ENCODE data around the gene PRLH.

PRLH gene

DNA sequence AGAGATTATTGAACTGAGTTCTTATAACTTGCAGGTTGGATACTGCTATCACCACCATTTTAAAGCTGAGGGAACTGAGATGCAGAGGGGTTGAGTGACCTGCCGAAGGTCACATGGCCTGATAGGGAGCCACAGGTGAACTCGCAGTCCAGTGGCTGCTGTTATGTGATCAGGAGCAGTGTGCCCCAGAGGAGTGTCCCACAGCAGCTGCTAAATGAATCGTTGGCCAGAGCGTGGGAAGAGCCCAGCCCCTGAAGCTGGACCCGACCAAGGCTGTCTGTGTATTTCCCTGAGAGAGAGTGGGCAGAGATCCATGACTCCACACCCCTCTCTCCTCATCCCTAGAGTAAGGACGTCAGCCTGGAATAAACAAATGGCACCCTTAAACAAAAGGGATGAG lies 26.7 kb upstream of the PRLH start:
- no peak for DNase-seq (ENCODE audit: low read depth, low spot score)

DNA sequence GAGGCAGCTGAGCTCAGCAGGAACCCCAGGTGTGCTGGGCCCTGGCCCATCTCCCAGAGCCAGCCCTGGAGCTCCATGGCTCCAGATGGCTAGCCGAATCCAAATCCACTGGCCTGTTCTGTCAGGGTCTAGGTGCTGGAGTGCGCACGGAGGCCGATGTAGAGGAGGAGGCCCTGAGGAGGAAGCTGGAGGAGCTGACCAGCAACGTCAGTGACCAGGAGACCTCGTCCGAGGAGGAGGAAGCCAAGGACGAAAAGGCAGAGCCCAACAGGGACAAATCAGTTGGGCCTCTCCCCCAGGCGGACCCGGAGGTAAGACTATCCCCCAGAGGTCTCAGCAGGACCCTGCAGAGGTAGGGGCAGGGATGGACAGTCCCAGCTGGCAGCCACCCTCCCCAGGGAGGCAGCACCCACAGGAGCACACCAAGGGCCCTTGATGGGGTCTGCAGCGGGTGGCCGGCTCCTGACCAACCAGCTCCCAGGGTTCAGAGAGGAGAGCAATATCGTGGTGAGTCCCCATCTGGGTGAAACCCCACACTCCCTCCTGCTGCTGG lies 26.1 kb upstream of the PRLH start:
- no peak for DNase-seq (ENCODE audit: low read depth, low spot score)

- DNase-seq (ENCODE audit: low read depth, low spot score): peak; percentile 29
These were observed 25.6 kb upstream of the PRLH start for GRCh38 chr2:237540823-237541222.

- DNase-seq (ENCODE audit: low read depth, low spot score): no peak
These were observed 25.1 kb upstream of the PRLH start for GRCh38 chr2:237541243-237541642.

GRCh38 chr2:237542001-237542704 lies 24.2 kb upstream of the PRLH start:
- DNase-seq (ENCODE audit: low read depth, low spot score): no peak

DNA sequence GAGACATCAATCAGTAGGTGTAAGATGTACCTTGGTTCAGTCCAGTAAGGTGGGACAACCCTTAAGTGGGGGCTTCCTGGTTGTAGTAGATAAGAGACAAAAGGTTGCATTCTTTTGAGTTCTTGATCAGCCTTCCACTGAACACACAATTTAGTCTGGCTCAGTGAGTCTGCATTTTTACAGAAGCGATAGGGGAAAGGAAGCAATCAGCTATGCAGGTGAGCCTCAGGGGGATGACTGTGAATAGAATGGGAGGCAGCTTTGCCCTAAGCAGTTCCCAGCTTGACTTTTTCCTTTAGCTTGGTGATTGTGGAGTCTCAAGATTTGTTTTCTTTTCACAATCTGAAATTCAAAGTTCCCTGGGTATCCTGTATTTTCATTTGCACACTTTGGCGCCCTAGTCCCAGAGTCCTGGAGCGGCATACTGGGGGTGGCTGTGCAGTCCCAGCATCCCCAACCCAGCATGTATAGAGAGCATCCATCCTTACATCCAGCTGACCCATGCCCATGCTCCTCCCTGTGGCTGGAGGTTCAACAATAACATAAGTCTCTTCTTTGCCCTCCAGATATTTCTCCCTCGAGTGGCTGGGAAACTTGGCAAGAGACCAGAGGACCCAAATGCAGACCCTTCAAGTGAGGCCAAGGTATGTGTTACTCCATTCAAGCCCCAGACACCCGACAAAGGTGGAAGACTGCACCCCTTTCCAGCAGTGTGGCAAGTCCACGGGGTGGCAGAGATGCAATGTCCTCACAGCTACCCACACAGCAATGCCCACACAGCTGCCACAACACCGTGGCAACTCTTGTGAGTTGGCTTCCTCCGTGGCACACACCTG lies 20.1 kb upstream of the PRLH start:
- no peak for DNase-seq (ENCODE audit: low read depth, low spot score)

GRCh38 chr2:237546876-237547395 lies 19.4 kb upstream of the PRLH start:
- DNase-seq (ENCODE audit: low read depth, low spot score): no peak

DNA sequence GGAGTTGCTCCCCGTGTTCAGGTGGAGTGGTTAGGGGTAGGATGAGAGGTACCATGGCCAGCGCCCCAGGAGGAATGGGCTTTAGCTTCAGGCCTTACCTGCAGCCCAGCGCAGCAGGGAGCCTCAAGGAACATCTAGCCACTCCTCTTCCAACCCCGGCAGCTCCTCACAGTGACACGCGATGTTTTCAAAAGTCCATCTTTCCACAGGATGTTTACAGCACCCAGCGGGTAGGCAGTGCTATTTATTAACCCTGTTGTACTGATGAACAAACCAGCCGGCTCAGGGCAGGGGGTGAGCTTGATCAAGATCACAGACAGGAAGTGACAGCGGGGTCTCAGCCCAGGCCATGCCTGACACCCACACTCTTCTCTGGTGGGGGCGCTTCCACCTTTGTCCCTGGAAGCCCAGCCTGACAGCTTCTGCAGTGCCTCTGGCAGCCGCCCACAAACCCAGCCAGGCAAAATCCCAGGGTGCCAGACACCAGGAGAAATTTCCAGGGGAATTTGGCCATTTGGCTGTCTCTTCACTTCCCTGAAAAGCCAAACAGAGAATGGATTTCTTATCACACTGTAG lies 18.4 kb upstream of the PRLH start:
- DNase-seq (ENCODE audit: low read depth, low spot score): no peak

GRCh38 chr2:237549216-237549615 lies 17.2 kb upstream of the PRLH start:
- DNase-seq (ENCODE audit: low read depth, low spot score): no peak

DNA sequence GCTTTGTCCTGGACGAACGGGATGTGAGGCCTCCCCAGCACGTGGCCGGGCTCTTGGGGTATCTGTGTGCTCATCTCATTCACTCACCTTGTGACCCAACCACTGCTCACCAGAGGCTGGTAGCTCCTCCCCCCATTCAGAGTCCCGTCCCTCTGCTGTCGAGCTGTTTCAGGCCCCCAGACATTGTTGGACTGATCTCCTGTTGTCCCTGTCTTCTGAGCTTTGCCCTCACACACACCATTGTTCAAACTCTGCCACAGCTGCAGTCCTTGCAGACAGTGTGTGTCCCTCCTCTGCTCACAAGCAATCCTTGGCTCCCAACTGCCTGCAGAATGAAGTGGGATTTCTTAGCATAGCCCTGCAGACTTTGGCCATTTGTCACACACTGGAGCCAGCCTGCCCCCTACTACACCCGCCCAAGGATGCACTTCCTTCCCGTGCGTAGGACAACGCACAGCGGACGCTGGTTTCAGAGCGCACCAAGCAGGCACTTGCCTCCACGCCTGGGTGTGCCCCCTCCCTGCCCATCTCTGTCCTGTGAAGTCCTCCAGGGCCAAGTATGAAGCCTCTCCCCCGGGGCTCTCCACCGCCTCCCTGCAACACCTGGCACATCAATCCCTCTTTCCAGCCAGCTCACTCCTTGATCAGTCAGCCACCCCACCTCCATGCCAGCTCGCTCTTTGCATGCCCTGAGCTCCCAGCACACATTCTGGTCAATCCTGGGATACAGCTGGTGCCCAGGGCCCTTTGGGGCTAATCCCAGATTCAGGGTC lies 16.5 kb upstream of the PRLH start:
- no peak for DNase-seq (ENCODE audit: low read depth, low spot score)

- no peak for DNase-seq (ENCODE audit: low read depth, low spot score)
These were observed 15.3 kb upstream of the PRLH start for GRCh38 chr2:237551071-237551574.

- no peak for DNase-seq (ENCODE audit: low read depth, low spot score)
These were observed 13.5 kb upstream of the PRLH start for GRCh38 chr2:237552908-237553307.

- DNase-seq (ENCODE audit: low read depth, low spot score): no peak
These were observed 12.4 kb upstream of the PRLH start for GRCh38 chr2:237553948-237554347.

DNA sequence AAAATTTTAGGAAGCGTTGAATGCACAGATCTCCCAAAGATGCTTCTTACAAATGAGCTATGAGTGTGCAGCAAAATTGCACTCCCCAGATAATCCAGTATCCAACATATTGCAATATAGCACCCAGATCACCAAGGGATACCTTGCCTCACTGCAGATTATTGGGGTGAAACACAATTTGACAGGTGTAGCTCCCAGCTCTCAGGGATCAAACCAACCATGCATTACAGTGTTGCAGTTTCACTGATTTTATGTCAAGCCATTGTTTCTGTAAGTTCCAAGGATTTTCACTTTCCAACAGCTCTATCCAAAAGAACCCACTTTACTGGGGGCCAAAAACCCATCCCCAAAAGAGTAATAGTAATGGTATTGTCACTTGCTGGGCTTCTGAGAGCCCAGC lies 10.8 kb upstream of the PRLH start:
- DNase-seq (ENCODE audit: low read depth, low spot score): no peak

DNA sequence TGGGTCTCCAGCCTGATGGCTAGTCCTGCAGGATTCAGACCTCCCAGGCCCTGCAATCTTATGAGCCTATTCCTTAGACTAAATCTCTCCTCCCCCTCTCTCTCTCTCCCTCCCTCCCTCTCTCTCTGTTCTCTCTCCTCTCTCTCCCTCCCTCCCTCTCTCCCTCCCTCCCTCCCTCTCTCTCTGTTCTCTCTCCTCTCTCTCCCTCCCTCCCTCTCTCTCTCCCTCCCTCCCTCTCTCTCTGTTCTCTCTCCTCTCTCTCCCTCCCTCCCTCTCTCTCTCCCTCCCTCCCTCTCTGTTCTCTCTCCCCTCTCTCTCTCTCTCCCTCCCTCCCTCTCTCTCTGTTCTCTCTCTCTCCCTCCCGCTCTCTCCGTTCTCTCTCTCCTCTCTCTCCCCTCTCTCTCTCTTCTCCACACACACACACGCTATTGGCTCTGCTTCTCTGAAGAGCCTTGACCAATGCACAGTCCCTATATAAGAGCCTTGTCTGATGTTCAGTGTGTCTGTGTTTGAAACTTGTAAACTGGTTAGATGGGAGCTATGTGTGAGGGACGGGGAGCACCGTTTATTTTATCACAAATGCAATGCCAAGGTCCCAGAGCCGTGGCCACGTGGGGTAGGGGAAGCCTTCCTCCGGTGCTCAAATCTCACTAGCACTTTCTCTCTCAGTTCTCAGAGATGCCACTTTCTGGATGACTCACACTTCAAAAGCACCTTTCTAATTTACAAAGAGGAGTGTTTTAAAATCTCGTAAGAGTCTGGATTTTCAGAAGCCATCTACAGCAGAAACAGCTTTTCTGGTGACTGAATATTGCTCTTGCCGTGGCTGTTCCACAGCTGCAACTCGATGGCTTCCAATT lies 9.4 kb upstream of the PRLH start:
- DNase-seq (ENCODE audit: low read depth, low spot score): no peak

- no peak for DNase-seq (ENCODE audit: low read depth, low spot score)
These were observed 8.8 kb upstream of the PRLH start for GRCh38 chr2:237557633-237558015.

- DNase-seq (ENCODE audit: low read depth, low spot score): peak; percentile 54
These were observed 7.3 kb upstream of the PRLH start for GRCh38 chr2:237558961-237559641.

- no peak for DNase-seq (ENCODE audit: low read depth, low spot score)
These were observed 5.2 kb upstream of the PRLH start for GRCh38 chr2:237561221-237561620.

DNA sequence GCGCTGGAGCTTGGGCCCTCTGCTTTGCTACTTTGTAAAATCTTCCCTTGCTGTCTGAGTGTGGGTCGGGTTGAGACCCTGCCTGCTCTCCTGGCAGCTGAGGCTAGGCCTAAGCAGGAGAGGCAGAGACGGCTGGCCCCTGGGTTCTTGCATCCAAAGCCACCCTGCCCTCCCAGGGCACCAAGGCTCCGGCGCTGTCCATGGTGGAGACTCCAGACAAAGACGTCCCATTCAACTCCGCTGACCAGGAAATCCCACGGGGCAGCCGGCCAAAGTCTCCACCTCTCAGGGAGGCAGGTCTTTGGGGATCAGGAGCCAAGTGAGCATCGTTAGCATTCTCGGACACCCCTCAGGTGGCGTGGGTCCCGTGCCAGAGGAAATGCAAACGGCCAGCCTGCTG lies 2.6 kb upstream of the PRLH start:
- DNase-seq (ENCODE audit: low read depth, low spot score): peak; percentile 78
